Measurements from ENCODE around the gene GRB10.

Gene GRB10

DNA sequence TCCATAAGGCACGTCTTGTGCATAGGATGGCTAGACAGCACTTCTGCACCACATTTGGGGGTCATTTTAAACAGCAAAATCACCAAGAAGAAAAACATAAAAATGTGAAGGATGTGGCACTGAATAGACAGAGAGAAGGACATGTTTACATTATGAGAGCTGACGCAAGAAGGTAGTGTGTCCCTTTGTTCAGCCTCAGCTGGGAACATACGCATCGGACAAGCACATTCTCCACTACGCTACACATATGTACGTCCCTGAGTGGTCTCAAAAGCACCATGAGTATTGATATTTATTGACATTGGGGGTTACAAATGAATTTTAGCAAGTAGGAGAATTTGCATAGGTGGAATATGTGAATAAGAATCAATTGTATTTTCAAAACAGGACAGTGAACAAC lies 237.7 kb downstream of the GRB10 start:
- DNase-seq (ENCODE audit: insufficient read length, low spot score) (no peak), FAIRE-seq (no peak)
- TF ChIP-seq, protein P1, sequence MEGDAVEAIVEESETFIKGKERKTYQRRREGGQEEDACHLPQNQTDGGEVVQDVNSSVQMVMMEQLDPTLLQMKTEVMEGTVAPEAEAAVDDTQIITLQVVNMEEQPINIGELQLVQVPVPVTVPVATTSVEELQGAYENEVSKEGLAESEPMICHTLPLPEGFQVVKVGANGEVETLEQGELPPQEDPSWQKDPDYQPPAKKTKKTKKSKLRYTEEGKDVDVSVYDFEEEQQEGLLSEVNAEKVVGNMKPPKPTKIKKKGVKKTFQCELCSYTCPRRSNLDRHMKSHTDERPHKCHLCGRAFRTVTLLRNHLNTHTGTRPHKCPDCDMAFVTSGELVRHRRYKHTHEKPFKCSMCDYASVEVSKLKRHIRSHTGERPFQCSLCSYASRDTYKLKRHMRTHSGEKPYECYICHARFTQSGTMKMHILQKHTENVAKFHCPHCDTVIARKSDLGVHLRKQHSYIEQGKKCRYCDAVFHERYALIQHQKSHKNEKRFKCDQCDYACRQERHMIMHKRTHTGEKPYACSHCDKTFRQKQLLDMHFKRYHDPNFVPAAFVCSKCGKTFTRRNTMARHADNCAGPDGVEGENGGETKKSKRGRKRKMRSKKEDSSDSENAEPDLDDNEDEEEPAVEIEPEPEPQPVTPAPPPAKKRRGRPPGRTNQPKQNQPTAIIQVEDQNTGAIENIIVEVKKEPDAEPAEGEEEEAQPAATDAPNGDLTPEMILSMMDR (IDR thresholded peaks at IDR 0.05; ENCODE audit: insufficient read depth, missing control alignments), result no peak

DNA sequence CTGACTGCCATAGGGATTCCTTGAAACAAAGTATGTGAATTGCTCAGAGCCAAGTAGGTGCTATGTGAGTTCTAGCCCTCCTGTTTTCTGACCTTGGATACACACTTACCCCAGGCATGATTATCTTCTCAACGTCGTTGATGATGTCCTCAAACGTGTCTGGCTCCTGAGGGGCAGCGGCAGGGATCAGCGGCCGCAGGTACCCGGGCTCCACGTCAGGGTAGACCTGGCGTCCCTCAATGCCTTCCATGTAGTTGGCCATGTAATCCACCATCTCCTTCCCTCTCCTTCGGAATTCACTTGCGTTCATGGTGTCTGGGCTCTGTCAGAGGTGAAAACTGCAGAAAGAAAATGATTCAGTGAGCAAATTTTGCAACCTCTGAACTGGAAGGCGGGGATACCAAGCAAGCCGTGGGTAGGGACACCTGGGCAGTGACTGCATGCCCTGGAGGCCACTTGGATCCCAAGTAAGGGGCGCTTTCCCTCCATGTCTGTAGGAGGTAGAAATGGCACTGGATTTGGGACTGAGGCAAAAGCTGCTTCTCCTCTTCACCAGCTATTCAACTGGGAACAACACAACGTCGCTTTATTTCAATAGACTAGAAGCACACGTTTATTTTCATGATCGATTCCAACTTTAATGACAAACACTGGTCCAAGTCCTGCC lies 238.8 kb downstream of the GRB10 start:
- no peak for DNase-seq (ENCODE audit: insufficient read length, low spot score)
- TF ChIP-seq, protein P1 (IDR thresholded peaks at IDR 0.05; ENCODE audit: insufficient read depth, missing control alignments), result no peak
- no peak for FAIRE-seq

DNA sequence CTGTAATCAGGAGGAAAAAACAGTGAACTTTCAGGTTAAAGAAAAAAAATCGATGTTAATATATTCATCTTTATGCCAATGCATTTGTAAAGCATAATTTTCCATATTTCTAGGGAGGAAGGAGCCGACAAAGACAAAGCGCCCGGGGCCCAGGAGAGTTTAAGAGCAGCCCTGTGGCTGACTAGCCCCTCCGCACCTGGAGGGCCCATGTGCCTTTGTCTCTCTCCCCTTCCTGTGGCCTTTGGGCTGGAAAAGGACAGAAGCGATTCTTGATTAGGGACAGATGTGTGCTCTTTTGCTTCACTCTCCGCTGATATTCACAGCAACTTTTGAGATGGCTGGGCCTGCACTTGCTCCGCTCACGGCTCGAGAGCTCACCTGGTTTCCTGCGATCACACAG lies 240.6 kb downstream of the GRB10 start:
- FAIRE-seq (no peak), DNase-seq (ENCODE audit: insufficient read length, low spot score) (no peak)
- TF ChIP-seq, protein P1 (IDR thresholded peaks at IDR 0.05; ENCODE audit: insufficient read depth, missing control alignments), result no peak

DNA sequence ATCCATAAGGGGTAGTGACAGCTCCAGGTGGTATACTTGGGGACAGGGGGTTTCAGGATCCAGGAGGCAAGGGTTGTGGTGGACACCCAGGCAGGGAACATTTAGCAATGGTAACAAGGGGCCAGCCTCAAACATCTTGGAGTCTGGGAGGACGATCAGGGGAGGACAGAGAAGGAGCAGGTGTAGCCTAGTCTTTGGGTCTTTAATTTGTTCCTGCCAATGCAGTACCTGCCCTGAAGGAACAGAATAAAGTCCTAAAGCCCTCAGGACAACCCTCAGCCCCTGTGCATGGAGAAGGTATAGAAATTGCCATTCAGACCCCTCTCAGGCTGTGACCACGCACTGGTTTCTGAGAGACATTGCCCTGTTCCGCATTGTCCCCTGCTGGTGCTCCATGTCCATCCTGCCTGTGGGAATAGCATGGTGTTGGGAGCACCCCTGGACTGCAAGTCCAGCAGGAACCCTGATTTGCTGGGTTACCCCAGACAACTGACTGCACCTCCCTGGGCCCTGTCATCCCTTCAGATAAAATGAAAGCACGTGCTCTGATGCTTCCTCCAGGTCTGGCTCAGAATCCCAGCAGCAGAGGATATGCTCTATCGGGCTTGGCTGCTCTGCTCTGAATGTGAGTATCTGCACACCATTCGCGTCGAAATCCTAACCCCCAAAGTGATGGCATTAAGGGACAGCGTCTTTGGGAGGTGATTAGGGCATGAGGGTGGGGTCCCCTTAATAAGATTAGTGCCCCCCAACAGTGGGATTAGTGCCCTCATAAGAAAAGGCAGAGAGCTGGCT lies 241.7 kb downstream of the GRB10 start:
- TF ChIP-seq, protein P1 (IDR thresholded peaks at IDR 0.05; ENCODE audit: insufficient read depth, missing control alignments), result no peak
- no peak for FAIRE-seq
- no peak for DNase-seq (ENCODE audit: insufficient read length, low spot score)

Measured in D721Med (cell line).